ENCODE data around the gene PALM3.
A peak's percentile ranks its signal among the peaks of the same experiment; 100 is the strongest.

Gene PALM3

DNA sequence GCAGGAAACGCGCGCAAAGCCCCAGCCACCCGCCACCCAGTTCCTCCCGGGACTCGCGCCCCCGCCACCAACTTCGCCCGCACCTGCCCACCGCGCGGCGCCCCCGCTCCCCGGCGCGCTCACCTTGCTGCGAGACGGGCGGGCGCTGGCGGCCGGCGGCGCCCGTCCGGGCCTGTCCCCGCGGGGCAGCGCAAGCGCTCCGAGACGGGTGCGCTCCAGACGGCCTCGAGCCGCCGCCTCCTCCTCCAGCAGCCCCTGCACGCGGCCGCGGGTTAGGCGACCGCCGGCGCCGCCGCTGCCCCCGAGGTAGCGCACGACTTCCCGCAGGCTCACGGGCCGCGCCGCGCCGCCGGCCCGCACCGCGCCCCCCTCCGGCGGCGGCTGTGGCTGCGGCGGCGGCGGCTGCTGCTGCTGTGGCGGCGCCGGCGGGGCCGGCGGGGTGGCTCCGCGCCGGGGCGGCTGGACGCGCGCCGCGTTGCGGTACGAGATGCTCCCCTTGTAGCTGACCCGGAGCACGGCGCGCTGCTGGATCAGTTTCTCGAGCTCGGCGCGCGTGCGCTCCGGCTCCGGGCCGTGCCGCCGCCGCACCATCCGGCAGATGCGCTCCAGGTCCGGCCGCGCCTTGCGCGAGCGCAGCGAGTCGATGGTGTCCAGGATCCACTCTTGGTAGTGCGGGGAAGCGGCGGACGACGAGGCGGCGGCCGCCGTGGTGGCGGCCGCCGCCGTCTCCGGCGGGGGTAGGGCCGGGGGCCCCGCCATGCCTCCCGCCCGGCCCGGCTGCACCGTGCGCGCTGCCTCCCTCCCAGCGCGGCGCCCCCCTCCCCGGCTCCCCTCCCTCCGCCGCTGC is 28.0 kb upstream of the PALM3 start:
- TF ChIP-seq, protein P1, sequence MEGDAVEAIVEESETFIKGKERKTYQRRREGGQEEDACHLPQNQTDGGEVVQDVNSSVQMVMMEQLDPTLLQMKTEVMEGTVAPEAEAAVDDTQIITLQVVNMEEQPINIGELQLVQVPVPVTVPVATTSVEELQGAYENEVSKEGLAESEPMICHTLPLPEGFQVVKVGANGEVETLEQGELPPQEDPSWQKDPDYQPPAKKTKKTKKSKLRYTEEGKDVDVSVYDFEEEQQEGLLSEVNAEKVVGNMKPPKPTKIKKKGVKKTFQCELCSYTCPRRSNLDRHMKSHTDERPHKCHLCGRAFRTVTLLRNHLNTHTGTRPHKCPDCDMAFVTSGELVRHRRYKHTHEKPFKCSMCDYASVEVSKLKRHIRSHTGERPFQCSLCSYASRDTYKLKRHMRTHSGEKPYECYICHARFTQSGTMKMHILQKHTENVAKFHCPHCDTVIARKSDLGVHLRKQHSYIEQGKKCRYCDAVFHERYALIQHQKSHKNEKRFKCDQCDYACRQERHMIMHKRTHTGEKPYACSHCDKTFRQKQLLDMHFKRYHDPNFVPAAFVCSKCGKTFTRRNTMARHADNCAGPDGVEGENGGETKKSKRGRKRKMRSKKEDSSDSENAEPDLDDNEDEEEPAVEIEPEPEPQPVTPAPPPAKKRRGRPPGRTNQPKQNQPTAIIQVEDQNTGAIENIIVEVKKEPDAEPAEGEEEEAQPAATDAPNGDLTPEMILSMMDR (conservative IDR thresholded peaks at IDR 0.05; ENCODE audit: low read depth), result peak; percentile 38; the same call in 1 of the 2 replicates
- DNase-seq (ENCODE audit: low spot score), result peak; percentile 44
- POLR2A ChIA-PET (ENCODE audit: low non-redundant PET), result interaction anchor here (0.7 kb wide), 1 partner anchor 33 kb away, joined by 3 read pairs; no protein-coding TSS in a partner anchor
- CTCF ChIA-PET, result interaction anchor here (0.5 kb wide), 1 partner anchor 127 kb away, joined by 3 read pairs; no protein-coding TSS in a partner anchor
- peak overlapping the region; percentile 92 for H3K27ac ChIP-seq

DNA sequence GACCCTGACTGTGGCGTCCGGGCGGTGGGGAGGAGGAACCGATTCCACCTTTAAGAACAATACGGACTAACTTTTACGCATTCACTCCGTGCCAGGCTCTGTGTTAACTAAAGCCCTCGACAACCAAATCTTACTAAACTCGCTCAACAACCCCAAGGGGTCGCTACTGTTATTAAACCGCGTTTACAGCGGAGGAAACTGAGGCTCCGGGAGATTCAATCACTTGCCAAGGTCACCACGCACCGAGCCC is 27.5 kb upstream of the PALM3 start:
- DNase-seq (ENCODE audit: low spot score), result no peak
- TF ChIP-seq, protein P1 (conservative IDR thresholded peaks at IDR 0.05; ENCODE audit: low read depth), result no peak
- POLR2A ChIA-PET (ENCODE audit: low non-redundant PET), result no interaction called here
- CTCF ChIA-PET, result interaction anchor here (0.5 to 0.6 kb wide), 3 partner anchors 31 to 259 kb away, joined by 3 to 4 read pairs (median 3); no protein-coding TSS in a partner anchor
- H3K27ac ChIP-seq, result peak overlapping the region; percentile 92

DNA sequence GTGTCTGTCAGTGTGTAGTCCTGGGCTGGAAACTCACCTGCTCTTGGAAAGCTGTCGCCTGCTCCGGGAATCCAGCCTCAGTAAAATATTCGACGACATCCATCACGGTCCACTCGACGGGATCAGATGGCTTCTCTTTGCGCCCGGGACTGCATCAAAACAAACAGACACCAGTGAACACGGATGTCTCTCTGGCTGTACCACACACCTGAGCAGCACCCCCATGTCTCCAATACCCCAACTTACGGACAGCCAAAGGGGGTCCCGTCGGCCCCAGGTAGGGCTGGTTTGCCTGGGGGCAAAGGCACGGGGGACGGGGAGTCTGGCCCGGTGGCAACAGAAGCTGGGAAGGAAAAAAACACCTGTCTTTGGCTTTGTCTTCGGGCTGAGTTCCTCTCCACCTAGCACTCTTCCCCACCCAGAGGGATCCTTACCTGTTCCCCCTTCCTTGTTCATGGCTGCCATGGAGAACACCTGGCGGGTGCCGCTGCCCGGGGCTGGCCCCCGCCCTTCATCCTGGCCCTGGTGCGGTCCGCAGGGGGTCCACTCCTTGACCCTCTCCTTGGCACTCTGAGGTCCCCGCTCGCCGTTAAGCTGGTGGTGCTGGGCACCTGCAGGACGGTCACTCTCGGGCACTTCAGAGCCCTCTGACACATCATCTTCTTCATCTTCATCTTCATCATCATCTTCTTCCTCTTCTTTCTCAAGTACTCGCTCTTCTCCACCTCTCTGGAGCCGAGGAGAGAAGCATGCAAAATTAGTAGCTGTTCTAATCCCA is 26.9 kb upstream of the PALM3 start:
- ChIA-PET CTCF (interaction anchor here (0.5 to 0.6 kb wide), 3 partner anchors 30 to 259 kb away, joined by 3 to 4 read pairs (median 3); no protein-coding TSS in a partner anchor), POLR2A (ENCODE audit: low non-redundant PET) (no interaction called here)
- peak overlapping the region; percentile 92 for H3K27ac ChIP-seq
- DNase-seq (ENCODE audit: low spot score), result no peak
- TF ChIP-seq, protein P1 (conservative IDR thresholded peaks at IDR 0.05; ENCODE audit: low read depth), result no peak

DNA sequence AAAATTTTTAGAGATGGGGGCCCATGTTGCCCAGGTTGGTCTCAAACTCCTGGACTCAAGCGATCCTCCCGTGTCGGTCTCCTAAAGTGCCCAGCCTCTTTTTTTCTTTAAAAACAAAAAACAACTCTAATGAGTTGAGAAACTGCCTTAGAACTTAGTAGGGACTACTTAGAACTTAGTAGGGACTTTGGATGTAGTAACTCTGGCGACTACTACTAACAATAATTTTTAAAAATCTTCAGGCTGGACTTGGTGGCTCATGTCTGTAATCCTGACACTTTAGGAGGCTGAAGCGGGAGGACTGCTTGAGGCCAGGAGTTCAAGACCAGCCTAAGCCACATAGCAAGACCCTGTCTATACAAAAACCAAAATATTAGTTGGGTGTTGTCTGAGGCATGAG is 24.2 kb upstream of the PALM3 start:
- H3K27ac ChIP-seq, result no peak overlapping the region
- ChIA-PET POLR2A (ENCODE audit: low non-redundant PET) (no interaction called here), CTCF (no interaction called here)
- TF ChIP-seq, protein P1 (conservative IDR thresholded peaks at IDR 0.05; ENCODE audit: low read depth), result no peak
- no peak for DNase-seq (ENCODE audit: low spot score)

DNA sequence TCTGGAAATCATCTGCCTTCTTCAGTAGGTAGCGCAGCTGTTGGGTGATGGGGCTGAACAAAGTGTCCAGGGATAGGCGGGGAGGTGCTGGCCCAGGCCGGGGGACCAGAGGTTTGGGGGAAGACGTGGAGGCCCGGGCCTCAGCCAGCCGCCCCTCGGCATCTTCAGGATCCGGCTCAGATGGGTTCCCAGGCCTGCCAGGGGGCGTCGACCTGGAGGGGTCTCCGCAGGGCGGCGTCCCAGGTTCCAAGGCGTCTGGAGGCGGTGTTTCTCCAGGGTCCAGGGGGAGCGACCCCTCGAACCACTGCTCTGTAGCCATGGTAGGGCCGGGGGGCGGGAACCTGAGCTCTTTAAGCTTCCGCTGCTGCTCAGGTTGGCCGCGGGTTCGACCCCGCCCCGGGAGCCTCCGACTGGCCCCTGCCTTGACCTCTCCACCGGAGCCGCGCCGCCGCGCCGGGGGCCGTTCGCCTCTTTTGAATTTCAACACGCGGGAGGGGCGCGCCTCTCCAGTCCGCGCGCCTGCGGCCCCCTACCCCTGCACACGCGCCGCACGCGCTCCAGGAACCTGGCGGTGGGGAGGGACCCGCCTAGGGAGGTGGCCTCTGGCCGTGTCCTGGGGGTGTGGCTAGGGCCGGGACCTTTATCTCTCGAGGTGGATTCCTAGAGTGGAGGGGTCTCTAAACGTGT is 23.6 kb upstream of the PALM3 start, which contains the start of gene C19orf67:
C19orf67 (minus strand) TSS at position 475 of the 687 bp plus-strand sequence; CDS start at position 319, 156 bp downstream.
- CTCF ChIA-PET, result no interaction called here
- no peak for DNase-seq (ENCODE audit: low spot score)
- TF ChIP-seq, protein P1 (conservative IDR thresholded peaks at IDR 0.05; ENCODE audit: low read depth), result no peak
- H3K27ac ChIP-seq, result peak within 1 kb of the TSS; percentile 51
- POLR2A ChIA-PET (ENCODE audit: low non-redundant PET), result no interaction called here

DNA sequence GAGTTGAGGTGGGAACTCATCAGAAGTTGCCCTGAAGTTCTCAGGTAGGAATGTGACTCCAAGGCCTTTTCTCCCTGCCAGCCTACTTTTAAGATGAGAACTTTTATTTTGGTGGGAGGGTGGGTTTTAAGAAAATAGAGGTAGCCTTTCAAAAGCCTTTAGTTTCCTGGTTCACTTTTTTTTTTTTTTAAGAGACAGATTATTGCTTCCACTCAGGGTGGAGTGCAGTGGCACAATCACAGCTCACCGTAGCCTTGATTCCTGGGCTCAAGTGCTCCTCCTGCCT is 20.7 kb upstream of the PALM3 start:
- CTCF ChIA-PET, result interaction anchor here (0.5 to 2.5 kb wide), 3 partner anchors 9 to 483 kb away, joined by 3 to 10 read pairs (median 4); partner anchors contain the start of gene ASF1B
- no peak for DNase-seq (ENCODE audit: low spot score)
- TF ChIP-seq, protein P1 (conservative IDR thresholded peaks at IDR 0.05; ENCODE audit: low read depth), result no peak
- POLR2A ChIA-PET (ENCODE audit: low non-redundant PET), result no interaction called here
- H3K27ac ChIP-seq, result peak overlapping the region; percentile 85

Measured in RWPE1 (cell line).